GM10266 (cell line): ENCODE data around the gene TSPAN10.

ENCODE experiments used
- DNase-seq: peaks from one replicate; pipeline ENCODE4 v3.0.0; 2012; ENCODE audit errors: extremely low spot score
- TF ChIP-seq, protein P1 (sequence below): IDR thresholded peaks from 2 replicates; pipeline ENCODE4 v1.5.1; 2012; ENCODE audit warnings: mild to moderate bottlenecking, low read depth; ENCODE audit not compliant: control insufficient read depth, insufficient read depth; ENCODE audit errors: missing control alignments

Gene TSPAN10

DNA sequence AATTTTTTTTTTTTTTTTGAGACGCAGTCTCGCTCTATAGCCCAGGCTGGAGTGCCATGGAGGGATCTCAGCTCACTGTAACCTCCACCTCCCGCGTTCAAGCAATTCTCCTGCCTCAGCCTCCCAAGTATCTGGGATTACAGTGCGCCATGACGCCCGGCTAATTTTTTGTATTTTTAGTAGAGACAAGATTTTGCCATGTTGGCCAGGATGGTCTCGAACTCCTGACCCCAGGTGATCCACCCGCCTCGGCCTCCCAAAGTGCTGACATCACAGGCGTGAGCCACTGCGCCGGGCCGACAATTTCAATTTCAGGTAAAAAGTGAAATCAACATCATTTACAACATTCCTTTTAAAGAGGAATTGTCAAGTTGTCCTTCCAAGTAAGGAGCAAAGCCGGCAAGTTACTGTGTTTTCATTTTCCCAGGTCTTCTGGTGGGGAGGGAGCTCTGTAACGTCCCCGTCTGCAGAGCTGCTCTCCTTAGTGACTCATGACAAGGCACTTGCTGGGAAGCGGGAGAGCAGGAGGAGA, 957 bp upstream of the TSPAN10 start:
- TF ChIP-seq, protein P1, sequence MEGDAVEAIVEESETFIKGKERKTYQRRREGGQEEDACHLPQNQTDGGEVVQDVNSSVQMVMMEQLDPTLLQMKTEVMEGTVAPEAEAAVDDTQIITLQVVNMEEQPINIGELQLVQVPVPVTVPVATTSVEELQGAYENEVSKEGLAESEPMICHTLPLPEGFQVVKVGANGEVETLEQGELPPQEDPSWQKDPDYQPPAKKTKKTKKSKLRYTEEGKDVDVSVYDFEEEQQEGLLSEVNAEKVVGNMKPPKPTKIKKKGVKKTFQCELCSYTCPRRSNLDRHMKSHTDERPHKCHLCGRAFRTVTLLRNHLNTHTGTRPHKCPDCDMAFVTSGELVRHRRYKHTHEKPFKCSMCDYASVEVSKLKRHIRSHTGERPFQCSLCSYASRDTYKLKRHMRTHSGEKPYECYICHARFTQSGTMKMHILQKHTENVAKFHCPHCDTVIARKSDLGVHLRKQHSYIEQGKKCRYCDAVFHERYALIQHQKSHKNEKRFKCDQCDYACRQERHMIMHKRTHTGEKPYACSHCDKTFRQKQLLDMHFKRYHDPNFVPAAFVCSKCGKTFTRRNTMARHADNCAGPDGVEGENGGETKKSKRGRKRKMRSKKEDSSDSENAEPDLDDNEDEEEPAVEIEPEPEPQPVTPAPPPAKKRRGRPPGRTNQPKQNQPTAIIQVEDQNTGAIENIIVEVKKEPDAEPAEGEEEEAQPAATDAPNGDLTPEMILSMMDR: no peak
- peak; percentile 51 for DNase-seq

DNA sequence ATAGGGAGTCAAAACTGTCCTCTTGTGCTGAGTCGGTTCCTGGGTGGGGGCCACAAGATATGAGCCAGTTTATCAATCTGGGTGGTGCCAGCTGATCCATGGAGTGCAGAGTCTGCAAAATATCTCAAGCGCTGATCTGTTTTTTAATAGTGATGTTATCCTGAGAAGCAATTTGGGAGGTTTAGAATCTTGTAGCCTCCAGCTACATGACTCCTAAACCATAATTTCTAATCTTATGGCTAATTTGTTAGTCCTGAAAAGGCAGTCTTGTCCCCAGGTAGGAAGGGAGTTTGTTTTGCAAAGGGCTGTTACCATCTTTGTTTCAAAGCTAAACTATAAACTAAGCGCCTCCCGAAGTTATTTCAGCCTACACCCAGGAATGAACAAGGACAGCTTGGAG, 1.7 kb downstream of the TSPAN10 start:
- TF ChIP-seq, protein P1: no peak
- no peak for DNase-seq

DNA sequence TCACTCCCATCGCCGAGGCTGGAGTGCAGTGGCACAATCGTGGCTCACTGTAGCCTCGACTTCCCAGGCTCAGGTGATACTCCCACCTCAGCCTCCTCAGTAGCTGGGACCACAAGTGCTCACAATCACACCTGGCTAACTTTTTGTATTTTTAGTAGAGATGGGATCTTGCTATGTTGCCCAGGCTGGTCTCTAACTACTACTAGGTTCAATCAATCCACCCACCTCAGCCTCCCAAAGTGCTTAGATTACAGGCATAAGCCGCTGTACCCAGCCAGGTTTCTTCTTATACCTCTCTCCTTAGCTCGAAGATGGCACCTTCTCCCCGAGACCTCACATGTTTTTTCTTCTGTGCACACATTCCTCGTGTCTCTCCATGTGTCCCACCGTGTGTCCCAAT, 3.0 kb downstream of the TSPAN10 start:
- TF ChIP-seq, protein P1: no peak
- DNase-seq: no peak

DNA sequence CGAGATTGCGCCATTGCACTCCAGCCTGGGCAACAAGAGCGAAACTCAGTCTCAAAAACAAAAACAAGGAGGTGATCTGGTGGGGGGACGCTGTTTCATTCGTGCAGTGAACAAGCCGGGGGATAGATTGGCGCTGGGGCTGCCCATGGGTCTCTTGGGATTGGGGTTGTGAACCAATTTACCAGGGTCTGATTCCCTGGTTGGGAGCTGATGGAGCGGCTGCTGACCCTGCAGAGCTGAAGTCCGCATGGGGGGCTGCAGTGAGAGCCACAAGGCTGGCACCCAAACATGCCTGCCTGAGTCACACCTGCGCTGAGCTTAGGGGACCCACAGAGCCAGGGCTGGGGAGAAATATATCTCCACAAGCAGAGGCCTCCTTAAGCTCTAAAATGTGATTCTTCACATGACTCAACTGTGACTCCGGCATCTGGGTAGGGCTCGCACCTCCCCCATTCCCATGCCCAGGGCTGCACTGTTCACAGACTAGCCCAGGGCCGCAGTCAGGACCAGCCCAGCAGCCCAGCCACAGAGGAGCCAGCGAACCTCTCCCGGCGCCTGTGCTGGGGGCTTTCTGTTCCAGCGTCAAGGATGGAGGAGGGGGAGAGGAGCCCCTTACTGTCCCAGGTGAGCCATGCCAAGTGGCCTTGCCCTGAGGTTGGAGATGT, 5.0 kb downstream of the TSPAN10 start:
- DNase-seq: no peak
- TF ChIP-seq, protein P1: no peak

DNA sequence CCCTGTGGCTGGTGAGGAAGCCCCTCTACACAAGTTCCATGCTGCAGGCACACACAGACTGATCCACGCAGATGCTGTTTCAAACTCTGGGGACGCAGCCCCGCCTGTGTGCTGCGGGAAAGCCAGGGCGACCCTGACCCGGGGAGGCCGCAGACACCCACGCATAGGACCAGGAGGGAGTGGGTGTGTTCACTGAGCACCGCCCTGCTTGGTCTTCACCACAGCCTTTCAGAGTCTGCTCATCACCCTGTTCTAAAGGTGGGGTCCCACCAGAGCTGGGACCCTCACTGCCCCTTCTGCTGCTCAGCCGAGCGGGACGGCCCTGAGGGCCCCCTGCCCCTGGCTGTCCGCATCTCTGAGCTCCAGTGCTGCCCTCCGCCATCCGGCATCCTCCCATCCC, 7.5 kb downstream of the TSPAN10 start:
- TF ChIP-seq, protein P1: no peak
- no peak for DNase-seq

DNA sequence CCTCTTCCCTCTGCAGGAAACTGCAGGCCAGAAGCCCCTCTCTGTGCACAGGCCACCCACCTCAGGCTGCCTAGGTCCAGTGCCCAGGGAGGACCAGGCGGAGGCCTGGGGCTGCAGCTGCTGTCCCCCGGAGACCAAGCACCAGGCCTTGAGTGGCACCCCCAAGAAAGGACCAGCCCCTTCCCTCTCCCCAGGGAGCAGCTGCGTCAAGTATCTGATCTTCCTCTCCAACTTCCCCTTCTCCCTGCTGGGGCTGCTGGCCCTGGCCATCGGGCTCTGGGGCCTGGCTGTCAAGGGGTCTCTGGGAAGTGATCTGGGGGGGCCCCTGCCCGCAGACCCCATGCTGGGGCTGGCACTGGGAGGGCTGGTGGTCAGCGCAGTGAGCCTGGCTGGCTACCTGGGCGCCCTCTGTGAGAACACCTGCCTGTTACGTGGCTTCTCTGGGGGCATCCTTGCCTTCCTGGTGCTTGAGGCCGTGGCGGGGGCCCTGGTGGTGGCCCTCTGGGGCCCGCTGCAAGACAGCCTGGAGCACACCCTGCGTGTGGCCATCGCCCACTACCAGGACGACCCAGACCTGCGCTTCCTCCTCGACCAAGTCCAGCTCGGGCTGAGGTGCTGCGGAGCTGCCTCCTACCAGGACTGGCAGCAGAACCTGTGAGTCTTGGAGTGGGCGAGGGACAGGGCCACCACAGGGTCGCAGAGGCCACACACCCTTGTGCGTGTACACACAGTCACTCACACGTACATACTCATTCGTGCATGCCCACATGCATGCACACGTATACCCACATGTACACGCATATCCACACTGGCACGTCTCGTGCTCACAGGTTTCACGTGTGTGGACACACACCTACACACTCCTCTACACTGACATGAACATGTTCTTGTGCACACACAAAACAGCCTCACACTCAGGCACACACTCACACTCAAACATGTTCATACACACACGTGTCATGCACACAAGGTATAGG, 8.3 kb downstream of the TSPAN10 start:
- DNase-seq: no peak
- TF ChIP-seq, protein P1: no peak
